HG02642 (cell line): ENCODE results near the gene STX16.
"Not testable (repeated sequence)": the region's sequence is repeated elsewhere in the genome, so short reads cannot be mapped to it uniquely, and the experiment has no call there.

Experiments
- ATAC-seq: cut with Tn5 transposase; IDR thresholded peaks from one replicate; pipeline ENCODE4 v1.9.1; 2021; ENCODE audit warnings: mild to moderate bottlenecking; ENCODE audit not compliant: unreplicated experiment, poor library complexity

Gene STX16

GRCh38 chr20:58635279-58635665 lies 15.8 kb upstream of the STX16 start:
- ATAC-seq = no peak

DNA sequence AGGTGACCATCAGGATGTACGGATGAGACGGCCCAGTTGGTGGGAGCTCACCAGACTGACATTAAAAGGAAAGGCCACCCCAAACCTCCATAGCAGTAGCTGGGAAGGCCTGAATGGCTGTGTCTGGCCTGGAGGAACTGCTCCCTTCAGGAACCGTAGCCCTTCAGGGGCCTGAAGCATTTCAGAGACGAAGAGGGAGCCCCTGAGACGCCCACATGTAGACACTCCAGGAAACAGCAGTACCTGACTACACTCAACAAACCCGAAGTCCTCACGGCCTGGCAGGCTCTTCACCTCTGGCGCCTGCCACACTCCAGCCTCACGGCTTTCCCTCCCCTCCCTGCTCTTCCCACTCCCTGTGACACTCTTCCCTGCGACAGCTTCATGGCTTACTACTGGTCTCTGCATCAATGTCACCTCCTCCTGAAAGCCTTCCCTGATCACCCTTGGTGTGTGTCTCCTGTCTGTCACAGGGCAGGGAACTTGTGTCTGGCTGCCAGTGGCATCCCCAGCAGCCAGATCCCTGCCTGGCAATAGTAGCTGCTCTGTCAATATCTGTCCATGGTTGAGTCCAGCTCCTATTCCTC lies 14.6 kb upstream of the STX16 start:
- ATAC-seq = no peak

- ATAC-seq = no peak
Observed at GRCh38 chr20:58636983-58637421, 14.1 kb upstream of the STX16 start.

GRCh38 chr20:58637466-58638213 lies 13.4 kb upstream of the STX16 start:
- no peak for ATAC-seq

DNA sequence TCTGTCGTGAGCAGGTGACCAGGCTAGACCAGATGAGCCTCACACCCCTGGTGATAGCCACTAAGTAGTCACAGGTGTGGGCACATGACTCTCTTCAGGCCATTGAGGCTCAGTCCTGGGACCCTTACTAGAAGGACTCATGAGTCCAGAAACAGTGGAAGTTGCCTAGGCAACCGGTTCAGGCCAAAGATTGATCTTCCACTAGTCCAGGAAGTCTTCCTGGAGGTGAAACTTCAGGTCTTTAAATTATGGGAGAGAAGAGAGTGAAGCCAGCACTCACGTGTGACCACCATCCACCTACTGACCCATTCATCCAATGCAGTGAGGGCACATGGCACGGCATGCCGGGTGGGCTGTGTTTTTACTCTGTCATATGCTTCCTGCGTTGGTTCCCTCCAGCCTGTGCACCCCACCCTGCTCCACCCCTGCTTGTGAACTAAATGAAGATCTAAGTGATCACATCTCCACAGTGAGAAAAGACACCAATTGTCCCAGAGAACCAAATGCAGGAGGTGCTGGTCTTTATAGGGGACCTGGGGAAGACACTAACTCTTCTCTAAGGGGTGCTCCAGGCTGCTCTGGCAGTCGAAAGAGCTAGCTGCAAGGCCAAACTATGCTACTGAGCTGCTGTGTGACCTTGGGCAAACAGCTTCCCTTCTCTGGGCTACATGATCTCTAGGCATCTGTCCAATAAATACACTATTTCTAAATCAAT lies 12.5 kb upstream of the STX16 start:
- no peak for ATAC-seq

DNA sequence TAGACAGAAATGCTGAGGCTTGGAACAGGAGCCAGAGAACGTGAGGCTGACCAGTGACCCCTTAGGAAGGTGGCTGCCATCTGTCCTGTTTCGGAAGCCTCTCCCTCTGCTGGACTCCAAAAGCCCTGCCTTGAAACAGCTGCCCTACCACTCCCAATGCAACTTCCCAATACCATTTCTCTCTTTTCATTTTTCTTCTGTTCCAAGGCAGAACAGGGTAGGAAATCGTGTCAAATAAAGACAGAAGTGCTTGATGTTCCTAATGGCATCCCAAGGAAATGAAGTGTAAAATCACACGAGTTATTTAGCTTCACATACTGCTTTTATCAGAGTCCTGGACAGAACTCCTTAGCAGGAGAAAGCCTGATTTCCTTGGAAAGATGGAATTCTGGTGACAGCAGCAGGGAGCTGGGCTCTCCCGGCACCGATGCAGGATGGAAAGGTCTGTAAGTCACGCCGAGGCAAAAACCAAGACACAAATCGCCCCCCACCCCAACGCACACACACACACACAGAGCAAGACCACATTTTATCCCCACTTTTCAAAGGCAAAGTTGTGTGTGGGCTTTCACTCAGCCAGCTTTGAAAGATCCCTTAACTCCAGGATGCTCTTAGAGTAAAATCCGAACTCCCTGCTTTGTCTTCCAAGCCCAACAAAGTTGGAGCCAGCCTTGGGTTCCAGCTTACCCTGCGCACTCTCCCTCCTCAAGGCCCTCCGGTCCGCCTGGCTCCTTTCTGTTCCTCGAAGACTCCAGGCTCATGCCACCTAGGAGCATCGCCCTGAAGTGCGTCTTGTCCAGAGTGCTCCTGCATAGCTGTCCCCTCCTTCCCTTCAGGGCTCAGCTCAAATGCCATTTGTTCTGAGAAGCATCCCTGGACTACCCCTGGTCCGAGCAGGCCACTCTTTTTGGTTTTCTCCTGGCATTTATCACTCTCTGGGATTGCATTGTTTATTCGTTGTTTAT lies 11.6 kb upstream of the STX16 start:
- ATAC-seq = no peak

DNA sequence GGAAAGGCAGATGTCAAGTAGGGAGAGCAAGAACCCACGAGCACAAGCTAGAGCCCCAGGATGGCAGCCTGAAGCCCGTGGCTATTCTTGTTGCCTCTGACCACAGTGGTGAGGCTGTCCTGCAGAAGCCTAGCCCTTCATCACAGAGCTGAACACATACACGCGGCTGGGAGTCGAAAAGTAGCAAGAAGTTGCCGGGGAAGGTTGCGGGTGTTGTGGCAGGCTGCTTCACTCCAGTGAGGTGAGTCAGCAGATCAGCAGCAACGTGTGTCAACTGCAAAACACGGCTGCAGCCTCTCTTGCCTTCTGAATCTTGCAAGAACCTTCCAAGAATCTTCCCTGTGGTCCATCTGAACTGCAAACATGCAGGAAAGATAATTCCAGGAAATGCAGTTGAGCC lies 10.6 kb upstream of the STX16 start:
- ATAC-seq = no peak

DNA sequence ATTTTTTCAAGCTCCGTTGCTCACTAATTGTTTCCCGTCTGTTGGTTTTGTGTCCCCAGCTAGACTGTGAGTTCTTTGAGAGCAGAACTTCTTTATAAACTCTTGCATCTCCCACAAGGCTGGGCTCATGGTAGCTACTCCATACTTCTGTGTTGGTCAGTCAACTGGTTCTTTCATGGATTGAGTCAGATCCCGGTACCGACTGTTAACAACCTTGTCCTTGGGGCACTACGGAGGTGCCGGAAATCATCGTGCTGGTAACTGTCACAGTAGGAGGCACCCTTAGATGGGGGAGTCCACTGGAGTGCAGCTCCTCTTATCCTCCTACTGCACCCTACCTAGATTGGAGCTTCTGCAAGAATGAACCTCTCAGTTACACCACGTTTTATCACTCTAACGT lies 8.6 kb upstream of the STX16 start:
- no peak for ATAC-seq

DNA sequence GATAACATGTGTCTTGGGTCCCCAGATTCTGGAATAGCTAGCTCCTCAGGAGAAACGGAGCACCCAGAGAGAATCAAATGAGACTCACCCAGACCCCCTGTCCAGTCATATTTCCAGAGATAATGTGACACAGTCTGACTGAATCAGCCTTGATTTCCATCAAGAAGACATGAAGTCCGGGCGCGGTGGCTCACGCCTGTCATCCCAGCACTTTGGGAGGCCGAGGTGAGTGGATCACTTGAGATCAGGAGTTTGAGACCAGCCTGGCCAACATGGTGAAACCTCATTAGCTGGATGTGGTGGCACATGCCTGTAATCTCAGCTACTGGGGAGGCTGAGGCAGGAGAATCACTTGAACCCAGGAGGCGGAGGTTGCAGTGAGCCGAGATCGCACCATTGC lies 8.2 kb upstream of the STX16 start:
- not testable (repeated sequence) for ATAC-seq

GRCh38 chr20:58645412-58645968 lies 5.6 kb upstream of the STX16 start:
- no peak for ATAC-seq

- no peak for ATAC-seq
Observed at GRCh38 chr20:58646257-58646656, 4.8 kb upstream of the STX16 start.

GRCh38 chr20:58646703-58647102 lies 4.4 kb upstream of the STX16 start:
- ATAC-seq = no peak

- no peak for ATAC-seq
Observed at GRCh38 chr20:58647162-58647795, 3.8 kb upstream of the STX16 start.

GRCh38 chr20:58647796-58648501 lies 3.1 kb upstream of the STX16 start:
- no peak for ATAC-seq

DNA sequence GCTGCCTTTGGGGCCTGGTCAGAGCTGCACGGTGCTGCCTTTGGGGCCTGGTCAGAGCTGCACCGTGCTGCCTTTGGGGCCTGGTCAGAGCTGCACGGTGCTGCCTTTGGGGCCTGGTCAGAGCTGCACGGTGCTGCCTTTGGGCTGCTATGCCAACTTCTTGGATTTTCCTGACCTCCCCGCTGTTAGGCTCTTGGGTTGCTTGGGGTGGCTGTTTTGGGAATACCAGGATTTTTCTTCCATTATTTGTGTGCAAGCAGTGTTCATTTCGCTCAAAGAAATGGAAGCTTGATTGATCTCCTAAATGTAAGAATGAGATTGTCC lies 2.6 kb upstream of the STX16 start:
- ATAC-seq = not testable (repeated sequence)

DNA sequence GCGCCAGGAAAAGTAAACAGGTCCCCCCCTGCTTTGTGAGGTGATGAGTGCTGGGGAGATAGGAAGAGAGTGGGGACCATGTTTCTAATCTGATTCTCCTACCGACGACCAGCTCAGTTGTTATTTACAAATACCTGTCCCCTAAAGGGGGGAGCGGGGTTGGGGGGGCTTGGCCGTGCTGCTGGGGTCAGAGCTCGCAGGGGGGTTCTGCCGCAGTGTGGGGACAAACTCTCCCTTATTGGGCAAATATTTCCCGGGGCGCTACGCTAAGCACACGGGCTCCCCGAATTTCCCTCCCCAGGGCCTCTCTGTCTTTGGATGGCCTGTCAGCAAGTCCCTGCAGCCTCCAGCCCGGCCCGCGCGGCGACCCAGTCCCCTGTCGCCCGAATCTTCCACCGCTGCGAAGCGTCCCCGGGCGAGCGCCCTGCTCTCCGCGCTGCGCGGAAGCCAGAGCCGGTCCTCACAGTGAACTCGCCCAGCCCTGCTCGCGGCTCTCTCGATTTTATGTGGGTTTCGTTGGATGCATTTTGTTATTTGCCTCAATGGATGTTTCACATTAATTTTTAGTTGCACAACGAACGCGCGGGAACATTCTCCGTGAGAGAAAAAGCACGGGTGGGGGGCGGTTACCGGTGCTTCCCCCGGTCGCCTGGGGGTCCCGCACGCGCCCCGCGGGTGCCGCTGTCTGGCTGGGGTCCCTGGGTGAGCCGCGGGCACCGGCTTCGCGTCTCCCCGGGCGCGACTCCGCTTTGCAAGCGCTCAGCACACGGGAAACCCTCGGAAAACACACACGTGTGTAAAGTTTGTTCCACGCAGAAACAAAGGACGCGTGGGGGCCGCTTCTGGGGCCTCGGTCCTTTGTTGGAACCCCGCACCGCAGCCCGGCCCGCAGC lies 1.5 kb upstream of the STX16 start:
- ATAC-seq = no peak

- peak; percentile 18 for ATAC-seq
Observed at GRCh38 chr20:58650181-58650775, 805 bp upstream of the STX16 start.

GRCh38 chr20:58651559-58651945 lies 469 bp downstream of the STX16 start:
- no peak for ATAC-seq
